Ishikawa (cell line): ENCODE measurements around the gene SERPINA3.

Experiments
- CEBPB ChIP-seq: IDR thresholded peaks from 2 replicates; pipeline ENCODE4 v1.6.1; 2012
- CREB1 ChIP-seq: IDR thresholded peaks from 2 replicates; pipeline ENCODE4 v1.6.1; 2012; ENCODE audit warnings: low read depth
- EGR1 ChIP-seq: IDR thresholded peaks from 2 replicates; pipeline ENCODE4 v1.6.1; 2012
- EP300 ChIP-seq: IDR thresholded peaks from 2 replicates; pipeline ENCODE4 v1.6.1; 2012; ENCODE audit warnings: borderline replicate concordance
- FOXM1 ChIP-seq: IDR thresholded peaks from 2 replicates; pipeline ENCODE4 v1.6.1; 2012; ENCODE audit warnings: low read depth, borderline replicate concordance
- NFIC ChIP-seq: IDR thresholded peaks from 2 replicates; pipeline ENCODE4 v1.6.1; 2012
- RAD21 ChIP-seq: IDR thresholded peaks from 2 replicates; pipeline ENCODE4 v1.6.1; 2012; ENCODE audit warnings: low read depth
- TAF1 ChIP-seq: IDR thresholded peaks from 2 replicates; pipeline ENCODE4 v1.6.1; 2012; ENCODE audit warnings: low read depth, mild to moderate bottlenecking
- TCF12 ChIP-seq: IDR thresholded peaks from 2 replicates; pipeline ENCODE4 v1.6.1; 2012; ENCODE audit warnings: low read depth
- TEAD4 ChIP-seq: IDR thresholded peaks from 2 replicates; pipeline ENCODE4 v1.6.1; 2012
- YY1 ChIP-seq: IDR thresholded peaks from 2 replicates; pipeline ENCODE4 v1.6.1; 2012; ENCODE audit warnings: low read depth
- ZBTB7A ChIP-seq: IDR thresholded peaks from 2 replicates; pipeline ENCODE4 v1.6.1; 2012; ENCODE audit warnings: low read depth
- TF ChIP-seq, protein P1 (sequence below): IDR thresholded peaks from 2 replicates; pipeline ENCODE4 v1.6.1; 2012
- TF ChIP-seq, protein P2 (sequence below): IDR thresholded peaks from 2 replicates; pipeline ENCODE4 v1.6.1; 2012; ENCODE audit warnings: low read depth, mild to moderate bottlenecking
- TF ChIP-seq, protein P3 (sequence below): IDR thresholded peaks from 2 replicates; pipeline ENCODE4 v1.6.1; 2012

Gene SERPINA3

DNA sequence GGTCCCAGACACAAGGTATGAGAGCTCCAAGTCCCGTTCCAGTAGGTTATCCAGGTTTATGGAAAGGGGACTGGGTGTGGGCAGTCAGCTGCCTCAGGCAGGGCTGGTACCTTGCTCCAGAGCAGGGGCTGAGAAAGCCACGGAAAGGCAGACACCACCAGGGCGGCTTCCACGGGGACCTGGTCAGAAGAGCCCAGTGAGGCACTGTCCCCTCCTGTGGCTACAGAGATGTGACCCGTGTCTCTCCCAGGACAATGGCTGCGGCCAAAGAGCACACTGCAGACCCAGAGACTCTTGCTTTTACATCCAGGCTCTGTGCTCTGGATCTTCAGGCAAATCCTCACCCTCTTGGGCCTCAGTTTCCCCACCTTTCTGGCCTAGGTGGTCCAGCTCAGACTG is 42.2 kb upstream of the SERPINA3 start:
- no peak for TF ChIP-seq YY1
- no peak for TF ChIP-seq EGR1
- TF ChIP-seq CREB1: no peak
- no peak for TF ChIP-seq RAD21
- TF ChIP-seq TEAD4: no peak
- TF ChIP-seq ZBTB7A: no peak

DNA sequence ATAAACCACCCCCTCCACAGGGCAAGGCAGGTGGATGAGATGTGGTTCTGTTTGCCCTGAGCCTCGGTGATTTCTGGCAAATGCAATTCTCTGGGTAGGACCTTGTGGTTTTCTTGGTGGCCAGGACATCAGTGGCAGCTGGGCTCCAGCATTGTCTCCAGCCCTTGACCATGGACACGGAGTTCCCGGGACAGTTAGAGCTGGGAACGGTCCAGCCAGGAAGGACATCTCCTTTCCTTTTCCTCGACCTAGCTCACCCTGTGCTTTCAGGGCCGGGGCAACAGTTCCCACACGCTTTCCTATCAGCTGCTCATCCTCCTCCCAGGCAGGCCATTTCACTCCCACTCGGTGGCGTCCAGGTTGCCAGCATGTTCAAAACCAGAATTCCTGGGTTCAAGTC is 41.8 kb upstream of the SERPINA3 start:
- no peak for TF ChIP-seq EP300
- no peak for TF ChIP-seq NFIC
- TF ChIP-seq EGR1: no peak
- TF ChIP-seq, protein P1, sequence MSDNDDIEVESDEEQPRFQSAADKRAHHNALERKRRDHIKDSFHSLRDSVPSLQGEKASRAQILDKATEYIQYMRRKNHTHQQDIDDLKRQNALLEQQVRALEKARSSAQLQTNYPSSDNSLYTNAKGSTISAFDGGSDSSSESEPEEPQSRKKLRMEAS: no peak
- TF ChIP-seq FOXM1: no peak
- TF ChIP-seq, protein P2, sequence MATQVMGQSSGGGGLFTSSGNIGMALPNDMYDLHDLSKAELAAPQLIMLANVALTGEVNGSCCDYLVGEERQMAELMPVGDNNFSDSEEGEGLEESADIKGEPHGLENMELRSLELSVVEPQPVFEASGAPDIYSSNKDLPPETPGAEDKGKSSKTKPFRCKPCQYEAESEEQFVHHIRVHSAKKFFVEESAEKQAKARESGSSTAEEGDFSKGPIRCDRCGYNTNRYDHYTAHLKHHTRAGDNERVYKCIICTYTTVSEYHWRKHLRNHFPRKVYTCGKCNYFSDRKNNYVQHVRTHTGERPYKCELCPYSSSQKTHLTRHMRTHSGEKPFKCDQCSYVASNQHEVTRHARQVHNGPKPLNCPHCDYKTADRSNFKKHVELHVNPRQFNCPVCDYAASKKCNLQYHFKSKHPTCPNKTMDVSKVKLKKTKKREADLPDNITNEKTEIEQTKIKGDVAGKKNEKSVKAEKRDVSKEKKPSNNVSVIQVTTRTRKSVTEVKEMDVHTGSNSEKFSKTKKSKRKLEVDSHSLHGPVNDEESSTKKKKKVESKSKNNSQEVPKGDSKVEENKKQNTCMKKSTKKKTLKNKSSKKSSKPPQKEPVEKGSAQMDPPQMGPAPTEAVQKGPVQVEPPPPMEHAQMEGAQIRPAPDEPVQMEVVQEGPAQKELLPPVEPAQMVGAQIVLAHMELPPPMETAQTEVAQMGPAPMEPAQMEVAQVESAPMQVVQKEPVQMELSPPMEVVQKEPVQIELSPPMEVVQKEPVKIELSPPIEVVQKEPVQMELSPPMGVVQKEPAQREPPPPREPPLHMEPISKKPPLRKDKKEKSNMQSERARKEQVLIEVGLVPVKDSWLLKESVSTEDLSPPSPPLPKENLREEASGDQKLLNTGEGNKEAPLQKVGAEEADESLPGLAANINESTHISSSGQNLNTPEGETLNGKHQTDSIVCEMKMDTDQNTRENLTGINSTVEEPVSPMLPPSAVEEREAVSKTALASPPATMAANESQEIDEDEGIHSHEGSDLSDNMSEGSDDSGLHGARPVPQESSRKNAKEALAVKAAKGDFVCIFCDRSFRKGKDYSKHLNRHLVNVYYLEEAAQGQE: no peak
- TF ChIP-seq CREB1: no peak
- no peak for TF ChIP-seq ZBTB7A
- TF ChIP-seq TCF12: no peak
- no peak for TF ChIP-seq TEAD4
- TF ChIP-seq TAF1: no peak
- TF ChIP-seq YY1: no peak
- TF ChIP-seq, protein P3, sequence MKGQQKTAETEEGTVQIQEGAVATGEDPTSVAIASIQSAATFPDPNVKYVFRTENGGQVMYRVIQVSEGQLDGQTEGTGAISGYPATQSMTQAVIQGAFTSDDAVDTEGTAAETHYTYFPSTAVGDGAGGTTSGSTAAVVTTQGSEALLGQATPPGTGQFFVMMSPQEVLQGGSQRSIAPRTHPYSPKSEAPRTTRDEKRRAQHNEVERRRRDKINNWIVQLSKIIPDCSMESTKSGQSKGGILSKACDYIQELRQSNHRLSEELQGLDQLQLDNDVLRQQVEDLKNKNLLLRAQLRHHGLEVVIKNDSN: no peak
- TF ChIP-seq CEBPB: no peak
- no peak for TF ChIP-seq RAD21

DNA sequence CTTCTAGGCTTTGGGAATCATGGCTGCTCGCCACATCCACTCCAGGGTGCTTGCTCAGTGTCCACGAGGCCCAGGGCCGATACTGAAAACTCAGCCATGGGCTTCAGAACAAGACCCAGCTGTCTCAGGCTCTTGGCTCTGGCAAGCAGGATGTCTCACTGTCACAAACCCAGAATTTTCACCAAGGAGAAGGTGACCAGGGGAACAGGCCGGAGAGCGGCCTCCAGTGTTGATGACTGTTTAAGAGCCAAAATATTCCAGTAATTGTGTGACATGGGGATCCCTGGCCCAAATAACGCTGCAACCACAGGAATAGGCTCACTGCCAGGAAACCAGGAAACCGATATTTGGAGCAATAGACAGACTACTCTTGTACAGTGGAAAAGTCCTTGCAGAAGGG is 40.8 kb upstream of the SERPINA3 start:
- TF ChIP-seq ZBTB7A: no peak
- TF ChIP-seq RAD21: no peak
- TF ChIP-seq TEAD4: no peak

DNA sequence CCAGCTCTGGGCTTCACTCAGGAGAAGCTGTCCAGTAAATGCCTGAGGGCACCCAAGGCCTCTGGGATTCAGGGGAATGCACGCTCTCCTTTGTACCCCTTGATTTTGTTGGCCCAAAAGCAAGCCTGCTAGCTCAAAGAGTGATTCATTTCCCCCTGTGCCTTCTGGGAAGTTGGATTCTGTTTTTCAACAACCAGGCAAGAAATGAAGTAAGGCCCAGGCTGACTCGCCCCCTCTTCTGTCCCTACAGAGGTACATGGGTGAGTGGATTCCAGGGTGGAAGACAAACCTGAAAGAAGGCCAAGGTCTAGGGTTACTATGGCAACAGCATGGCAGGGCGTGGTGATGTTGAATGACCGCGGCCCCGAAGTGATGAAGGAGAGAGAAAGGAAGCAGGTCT is 40.2 kb upstream of the SERPINA3 start:
- no peak for TF ChIP-seq EGR1
- TF ChIP-seq, protein P2: no peak
- no peak for TF ChIP-seq NFIC
- TF ChIP-seq TAF1: no peak
- TF ChIP-seq RAD21: no peak
- no peak for TF ChIP-seq TEAD4
- no peak for TF ChIP-seq TCF12
- TF ChIP-seq YY1: no peak
- no peak for TF ChIP-seq EP300
- no peak for TF ChIP-seq FOXM1
- TF ChIP-seq, protein P3: no peak
- TF ChIP-seq ZBTB7A: no peak
- TF ChIP-seq, protein P1: no peak
- TF ChIP-seq CREB1: no peak
- TF ChIP-seq CEBPB: no peak

DNA sequence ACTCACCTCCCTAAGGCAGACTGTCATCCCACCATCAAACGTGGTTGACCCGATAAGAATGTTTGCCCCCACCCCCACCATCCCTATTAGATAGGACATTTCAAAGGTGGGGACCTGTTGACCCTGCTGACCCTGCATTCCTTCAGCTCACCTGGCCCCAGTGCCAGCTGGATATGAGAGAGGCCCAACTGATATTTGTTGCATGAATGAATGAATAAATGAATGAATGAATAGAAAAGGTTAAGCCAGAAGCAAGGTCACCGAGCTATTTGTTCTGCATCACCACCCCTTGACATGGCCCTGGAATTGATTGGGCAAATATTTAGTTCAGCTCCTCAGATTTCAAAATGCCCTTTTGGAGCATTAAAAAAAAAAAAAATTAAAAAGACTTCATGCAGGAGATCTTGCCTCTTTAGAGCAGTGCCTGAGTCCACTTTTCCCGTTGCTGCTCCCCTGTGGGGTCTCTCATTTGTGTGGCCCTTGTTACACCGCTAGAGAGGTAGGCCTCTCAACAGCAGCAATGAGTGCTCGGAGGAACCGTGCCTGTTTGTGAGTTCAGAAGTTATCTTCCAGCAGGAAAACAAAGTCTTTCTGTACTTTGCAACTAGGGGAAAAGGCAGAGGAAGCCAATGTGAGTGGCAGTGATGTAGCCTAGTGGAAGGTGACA is 39.4 kb upstream of the SERPINA3 start:
- TF ChIP-seq TEAD4: no peak
- TF ChIP-seq CREB1: no peak
- TF ChIP-seq NFIC: no peak
- no peak for TF ChIP-seq EP300
- TF ChIP-seq, protein P2: no peak
- TF ChIP-seq, protein P1: no peak
- no peak for TF ChIP-seq TAF1
